Keratinocyte (primary cell): ENCODE results near the gene CCDC92B.

Experiments
- EZH2 ChIP-seq: IDR thresholded peaks from one replicate; pipeline ENCODE4 v1.6.1; 2012; ENCODE audit warnings: inconsistent platforms, mild to moderate bottlenecking, low read length, moderate library complexity
- TF ChIP-seq, protein P1 (sequence below), 3 experiments: IDR thresholded peaks in 1 of 3; conservative IDR thresholded peaks in 1 of 3; optimal IDR thresholded peaks in 1 of 3; 2 replicates in 2 of 3; 3 replicates in 1 of 3; pipeline versions ENCODE3 to v1.5.1; 2011; ENCODE audit warnings: low read length in 3 of 3, mild to moderate bottlenecking in 3 of 3, moderate library complexity in 2 of 3, control low read depth in 1 of 3, inconsistent platforms in 1 of 3; ENCODE audit not compliant: insufficient read depth in 2 of 3; ENCODE audit errors: extremely low read depth in 1 of 3

DNA sequence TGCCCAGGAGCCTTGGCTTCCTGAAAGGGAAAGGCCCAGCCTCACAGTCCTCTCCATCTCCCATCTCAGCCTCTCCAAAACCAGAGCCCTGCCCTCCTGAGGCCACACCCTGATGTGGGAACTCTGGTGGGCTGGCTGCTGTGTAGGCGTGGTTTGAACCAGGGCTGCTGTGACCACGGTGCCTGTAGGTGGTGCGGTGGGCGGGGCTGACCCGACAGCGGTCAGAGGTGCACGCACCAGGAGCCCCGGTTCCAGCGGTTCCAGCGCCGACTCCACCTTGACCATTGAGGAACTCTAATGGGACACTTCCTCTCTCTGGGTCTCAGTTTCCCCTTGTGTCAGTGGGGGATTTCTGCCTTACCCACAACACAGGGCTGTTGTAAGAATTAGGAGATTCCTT lies 49.2 kb upstream of the CCDC92B start:
- TF ChIP-seq, protein P1, sequence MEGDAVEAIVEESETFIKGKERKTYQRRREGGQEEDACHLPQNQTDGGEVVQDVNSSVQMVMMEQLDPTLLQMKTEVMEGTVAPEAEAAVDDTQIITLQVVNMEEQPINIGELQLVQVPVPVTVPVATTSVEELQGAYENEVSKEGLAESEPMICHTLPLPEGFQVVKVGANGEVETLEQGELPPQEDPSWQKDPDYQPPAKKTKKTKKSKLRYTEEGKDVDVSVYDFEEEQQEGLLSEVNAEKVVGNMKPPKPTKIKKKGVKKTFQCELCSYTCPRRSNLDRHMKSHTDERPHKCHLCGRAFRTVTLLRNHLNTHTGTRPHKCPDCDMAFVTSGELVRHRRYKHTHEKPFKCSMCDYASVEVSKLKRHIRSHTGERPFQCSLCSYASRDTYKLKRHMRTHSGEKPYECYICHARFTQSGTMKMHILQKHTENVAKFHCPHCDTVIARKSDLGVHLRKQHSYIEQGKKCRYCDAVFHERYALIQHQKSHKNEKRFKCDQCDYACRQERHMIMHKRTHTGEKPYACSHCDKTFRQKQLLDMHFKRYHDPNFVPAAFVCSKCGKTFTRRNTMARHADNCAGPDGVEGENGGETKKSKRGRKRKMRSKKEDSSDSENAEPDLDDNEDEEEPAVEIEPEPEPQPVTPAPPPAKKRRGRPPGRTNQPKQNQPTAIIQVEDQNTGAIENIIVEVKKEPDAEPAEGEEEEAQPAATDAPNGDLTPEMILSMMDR (optimal IDR thresholded peaks at IDR 0.05 in 1 of 3, IDR thresholded peaks at IDR 0.05 in 1 of 3, conservative IDR thresholded peaks at IDR 0.05 in 1 of 3; ENCODE audit: extremely low read depth in 1 of 3, insufficient read depth in 2 of 3, low read length in 3 of 3): no peak
- TF ChIP-seq EZH2: no peak
